Measurements from ENCODE around the gene TMEM184B. TPM values are rescaled to one million over a fixed set of nuclear protein-coding genes. Genes with fewer than 3 reads are reported as not detected.

TMEM184B gene
- total and polyA plus RNA-seq, 2 experiments from 2014 or later = 68.8 to 70.3 TPM

DNA sequence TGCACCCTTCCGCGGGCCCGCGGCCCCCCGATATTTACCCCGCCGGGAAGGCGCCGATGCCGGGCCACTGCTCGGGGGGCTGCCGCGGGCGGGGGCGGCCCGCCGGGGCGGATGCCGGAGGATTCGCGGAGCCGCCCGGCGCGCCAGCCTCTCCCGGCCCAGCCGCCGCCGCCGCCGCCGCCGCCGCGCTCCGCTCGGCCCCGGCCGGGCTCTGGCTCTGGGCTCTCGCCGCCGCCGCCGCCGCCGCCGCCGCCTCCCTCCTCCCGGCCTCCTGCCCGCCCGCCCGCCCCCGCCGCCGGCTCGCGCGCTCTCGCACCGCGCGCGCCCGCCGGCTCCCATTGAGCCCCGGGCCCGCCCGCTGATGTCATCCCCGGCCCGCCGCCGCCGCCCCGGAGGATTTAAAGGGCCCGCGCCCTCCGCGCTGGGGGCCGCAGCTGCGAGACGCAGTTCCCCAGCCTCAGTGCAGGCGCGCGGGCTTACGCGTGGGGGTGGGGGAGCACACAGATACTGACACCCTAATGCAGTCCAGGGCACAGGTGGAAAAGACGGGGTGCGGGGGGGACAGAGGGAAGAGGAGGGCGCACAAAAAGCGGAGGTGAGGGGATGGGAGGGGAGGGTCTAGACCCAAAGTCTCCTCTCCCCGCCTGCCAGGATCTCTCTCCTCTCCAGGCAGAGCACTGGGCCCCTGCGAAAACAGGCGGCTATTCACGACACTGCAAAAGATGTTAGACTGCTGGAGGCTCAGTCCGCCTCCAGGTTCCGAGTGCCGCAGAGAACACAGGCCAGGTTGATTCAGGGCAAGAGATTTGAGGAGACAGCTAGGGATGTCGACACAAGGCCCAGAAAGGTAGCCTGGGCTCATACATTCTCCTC lies 44.5 kb upstream of the TMEM184B start, which contains the start of gene CSNK1E:
CSNK1E (minus strand) TSS at position 312 of the 873 bp plus-strand sequence. CDS start 3,276 bp downstream, outside the sequence.
- Histone ChIP-seq H3K4me3 (peak within 1 kb of the TSS; percentile 90), H3K36me3 (peaks cover 2% of the 10 kb centered on the region), H3K9me3 (ENCODE audit: low read depth) (no peaks in the 10 kb centered on the region), H3K4me1 (ENCODE audit: low read depth) (peaks cover 21% of the 10 kb centered on the region), H3K27ac (peak within 1 kb of the TSS; percentile 99), H3K27me3 (no peaks in the 10 kb centered on the region)
- TF ChIP-seq, protein P1, sequence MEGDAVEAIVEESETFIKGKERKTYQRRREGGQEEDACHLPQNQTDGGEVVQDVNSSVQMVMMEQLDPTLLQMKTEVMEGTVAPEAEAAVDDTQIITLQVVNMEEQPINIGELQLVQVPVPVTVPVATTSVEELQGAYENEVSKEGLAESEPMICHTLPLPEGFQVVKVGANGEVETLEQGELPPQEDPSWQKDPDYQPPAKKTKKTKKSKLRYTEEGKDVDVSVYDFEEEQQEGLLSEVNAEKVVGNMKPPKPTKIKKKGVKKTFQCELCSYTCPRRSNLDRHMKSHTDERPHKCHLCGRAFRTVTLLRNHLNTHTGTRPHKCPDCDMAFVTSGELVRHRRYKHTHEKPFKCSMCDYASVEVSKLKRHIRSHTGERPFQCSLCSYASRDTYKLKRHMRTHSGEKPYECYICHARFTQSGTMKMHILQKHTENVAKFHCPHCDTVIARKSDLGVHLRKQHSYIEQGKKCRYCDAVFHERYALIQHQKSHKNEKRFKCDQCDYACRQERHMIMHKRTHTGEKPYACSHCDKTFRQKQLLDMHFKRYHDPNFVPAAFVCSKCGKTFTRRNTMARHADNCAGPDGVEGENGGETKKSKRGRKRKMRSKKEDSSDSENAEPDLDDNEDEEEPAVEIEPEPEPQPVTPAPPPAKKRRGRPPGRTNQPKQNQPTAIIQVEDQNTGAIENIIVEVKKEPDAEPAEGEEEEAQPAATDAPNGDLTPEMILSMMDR (IDR thresholded peaks at IDR 0.05; ENCODE audit: low read depth, low read length) = no peak
- DNase-seq (ENCODE audit: low read depth in 1 of 2, low spot score in 1 of 2) = peak; percentile 77 to 86

DNA sequence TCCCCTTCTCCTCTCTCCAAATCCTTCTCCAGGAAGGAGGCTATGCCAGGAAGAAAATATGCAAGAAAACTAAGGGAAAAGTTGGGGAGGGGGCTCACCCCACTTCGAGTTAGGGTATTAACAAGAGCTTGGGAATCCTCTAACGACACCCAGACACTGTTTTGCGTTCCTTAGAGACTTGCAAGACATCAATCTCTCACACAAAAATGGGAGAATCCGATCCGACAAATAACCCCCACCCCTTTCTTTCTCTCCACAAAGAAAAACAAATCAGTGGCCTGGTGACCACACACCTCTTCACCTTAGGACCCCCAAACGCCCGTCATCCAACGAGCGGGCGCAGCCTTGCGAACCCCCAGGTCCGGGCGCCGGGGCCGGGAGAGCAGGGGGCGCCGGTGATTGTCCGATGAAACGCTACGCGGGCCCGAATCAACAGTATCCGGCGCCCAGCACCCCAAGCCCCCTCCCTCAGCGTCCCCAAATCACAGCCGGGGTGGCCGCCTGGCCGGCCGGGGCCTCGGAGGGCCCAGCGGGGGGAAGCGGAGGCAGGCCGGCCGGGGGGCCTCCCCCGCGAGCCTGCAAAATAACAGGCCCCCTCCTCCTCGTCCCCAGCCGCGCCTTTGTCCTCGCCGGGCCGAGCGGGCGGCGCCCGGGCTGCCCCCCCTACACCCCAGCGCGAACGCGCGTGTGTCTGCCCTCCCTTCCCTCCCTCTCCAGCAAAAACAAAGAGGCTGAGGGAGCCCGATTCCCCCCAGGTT lies 43.7 kb upstream of the TMEM184B start:
- peak overlapping the region; percentile 90 for H3K4me3 ChIP-seq
- H3K36me3 ChIP-seq = peaks cover 5% of the 10 kb centered on the region
- TF ChIP-seq, protein P1 (IDR thresholded peaks at IDR 0.05; ENCODE audit: low read depth, low read length) = no peak
- peaks cover 21% of the 10 kb centered on the region for H3K4me1 ChIP-seq (ENCODE audit: low read depth)
- peak; percentile 61 to 74 for DNase-seq (ENCODE audit: low read depth in 1 of 2, low spot score in 1 of 2)
- no peaks in the 10 kb centered on the region for H3K27me3 ChIP-seq
- H3K9me3 ChIP-seq (ENCODE audit: low read depth) = no peaks in the 10 kb centered on the region
- peak overlapping the region; percentile 99 for H3K27ac ChIP-seq

DNA sequence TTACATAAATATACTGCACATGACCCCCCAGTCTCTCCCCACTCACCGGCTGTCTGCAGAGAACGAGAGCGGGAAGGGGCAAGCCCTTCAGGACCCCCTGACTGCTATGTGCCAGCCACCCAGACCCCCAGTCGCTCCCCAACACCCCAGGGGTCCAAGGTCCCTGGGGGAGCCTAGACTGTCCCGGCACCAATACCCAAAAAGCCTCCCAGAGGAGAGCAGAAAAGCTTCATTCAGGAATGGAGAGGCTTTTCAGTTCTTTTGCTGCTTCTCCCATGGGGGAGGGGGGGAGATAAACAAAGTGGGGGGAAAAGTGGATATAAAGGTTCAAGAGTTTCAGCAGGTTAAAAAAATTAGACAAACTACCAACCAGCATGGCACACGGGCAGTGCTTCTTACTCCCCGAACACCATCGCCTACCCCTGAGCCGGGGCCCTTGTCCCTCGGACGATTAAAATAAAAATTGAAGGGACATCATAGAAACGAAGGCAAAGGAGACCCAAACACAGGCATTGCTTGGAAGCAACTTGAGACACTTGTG lies 43.1 kb upstream of the TMEM184B start:
- Histone ChIP-seq H3K27me3 (no peaks in the 10 kb centered on the region), H3K9me3 (ENCODE audit: low read depth) (no peaks in the 10 kb centered on the region), H3K4me3 (peak overlapping the region; percentile 90), H3K36me3 (peaks cover 7% of the 10 kb centered on the region), H3K27ac (peak overlapping the region; percentile 99), H3K4me1 (ENCODE audit: low read depth) (peaks cover 21% of the 10 kb centered on the region)
- TF ChIP-seq, protein P1 (IDR thresholded peaks at IDR 0.05; ENCODE audit: low read depth, low read length) = no peak
- peak in 1 of 2 donors; percentile 26 for DNase-seq (ENCODE audit: low read depth in 1 of 2, low spot score in 1 of 2)

DNA sequence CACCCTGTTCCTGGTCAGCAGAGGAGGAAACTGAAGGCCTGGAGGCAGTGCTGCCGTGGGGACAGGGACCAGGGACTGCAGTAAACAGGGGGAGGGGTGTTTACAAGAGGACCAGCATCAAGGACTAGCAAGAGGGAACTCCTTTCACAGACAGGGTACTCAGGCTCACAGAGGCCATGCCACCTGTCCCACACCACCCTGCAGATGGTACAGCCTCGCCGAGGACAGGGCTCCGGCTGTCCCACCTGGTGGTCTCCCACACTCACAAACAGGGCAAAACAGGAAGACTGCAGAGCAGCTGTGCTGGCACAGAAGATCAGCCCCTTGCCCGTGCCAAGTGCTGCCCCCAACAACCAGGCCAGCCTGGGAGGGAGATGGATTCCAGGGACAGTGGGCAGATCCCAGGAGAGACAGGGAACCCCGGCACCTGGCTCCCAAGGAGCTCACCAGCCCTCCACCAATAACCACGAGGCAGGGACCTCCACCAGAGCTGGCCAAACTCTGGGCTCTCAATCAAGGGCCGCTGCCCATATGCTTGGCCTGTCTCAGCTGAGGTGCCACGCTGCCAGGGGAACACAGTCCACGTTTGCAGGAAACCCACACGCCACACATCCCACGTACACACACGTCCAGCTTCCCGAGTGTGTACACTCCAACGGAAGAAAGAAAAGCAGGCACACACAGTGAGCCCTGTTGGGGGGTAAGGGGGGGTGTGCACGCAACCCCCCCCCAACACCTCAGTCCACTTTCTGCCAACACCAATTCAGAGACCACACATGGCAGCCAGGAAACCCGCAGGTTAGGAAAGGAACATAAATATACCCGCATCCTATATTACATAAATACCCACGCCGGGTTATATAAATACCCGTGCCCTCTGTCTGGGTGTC lies 42.4 kb upstream of the TMEM184B start:
- Histone ChIP-seq H3K36me3 (peaks cover 7% of the 10 kb centered on the region), H3K9me3 (ENCODE audit: low read depth) (no peaks in the 10 kb centered on the region), H3K4me3 (peak overlapping the region; percentile 90), H3K27me3 (no peaks in the 10 kb centered on the region), H3K4me1 (ENCODE audit: low read depth) (peaks cover 21% of the 10 kb centered on the region), H3K27ac (peak overlapping the region; percentile 99)
- peak in 1 of 2 donors; percentile 34 for DNase-seq (ENCODE audit: low read depth in 1 of 2, low spot score in 1 of 2)
- TF ChIP-seq, protein P1 (IDR thresholded peaks at IDR 0.05; ENCODE audit: low read depth, low read length) = no peak

Measured in cardiac muscle cell (in vitro differentiated cells and primary cell).